Stimulated activated CD8-positive, alpha-beta memory T cell treated with anti-CD3 and anti-CD28 coated beads, Interleukin-4, amount 100 ng/mL, for 4 hours (primary cell): ENCODE data around the gene SPPL3.
"Not testable (repeated sequence)": the region's sequence is repeated elsewhere in the genome, so short reads cannot be mapped to it uniquely, and the experiment has no call there.

Experiments
- DNase-seq, 2 donors: peaks; one replicate each; pipeline ENCODE4 v3.0.0-alpha.2; 2020; ENCODE audit warnings: low read depth in 2 of 2, low spot score in 1 of 2

SPPL3 gene

GRCh38 chr12:120845696-120846095 lies 58.5 kb downstream of the SPPL3 start:
- no peak for DNase-seq

GRCh38 chr12:120844768-120845449 lies 59.2 kb downstream of the SPPL3 start:
- no peak for DNase-seq

- DNase-seq: no peak
Observed at GRCh38 chr12:120844297-120844696, 59.9 kb downstream of the SPPL3 start.

GRCh38 chr12:120843472-120843871 lies 60.7 kb downstream of the SPPL3 start:
- no peak for DNase-seq

- DNase-seq: no peak
Observed at GRCh38 chr12:120842595-120842994, 61.6 kb downstream of the SPPL3 start.

- DNase-seq: no peak
Observed at GRCh38 chr12:120841525-120841924, 62.6 kb downstream of the SPPL3 start.

- DNase-seq: no peak
Observed at GRCh38 chr12:120839503-120839902, 64.7 kb downstream of the SPPL3 start.

GRCh38 chr12:120838629-120839383 lies 65.4 kb downstream of the SPPL3 start:
- not testable (repeated sequence) for DNase-seq

- DNase-seq: no peak
Observed at GRCh38 chr12:120836114-120836684, 68.0 kb downstream of the SPPL3 start.

- no peak for DNase-seq
Observed at GRCh38 chr12:120835657-120836056, 68.5 kb downstream of the SPPL3 start.

GRCh38 chr12:120835304-120835612 lies 68.9 kb downstream of the SPPL3 start:
- DNase-seq: no peak

GRCh38 chr12:120834489-120835303 lies 69.5 kb downstream of the SPPL3 start:
- DNase-seq: no peak

GRCh38 chr12:120833849-120834248 lies 70.3 kb downstream of the SPPL3 start:
- no peak for DNase-seq

GRCh38 chr12:120832737-120833136 lies 71.4 kb downstream of the SPPL3 start:
- no peak for DNase-seq

- DNase-seq: no peak
Observed at GRCh38 chr12:120831648-120832267, 72.4 kb downstream of the SPPL3 start.

GRCh38 chr12:120830966-120831365 lies 73.2 kb downstream of the SPPL3 start:
- DNase-seq: no peak

- DNase-seq: no peak
Observed at GRCh38 chr12:120830052-120830940, 73.9 kb downstream of the SPPL3 start.

- DNase-seq: no peak
Observed at GRCh38 chr12:120826335-120826734, 77.8 kb downstream of the SPPL3 start.

- no peak for DNase-seq
Observed at GRCh38 chr12:120825337-120825736, 78.8 kb downstream of the SPPL3 start.

- no peak for DNase-seq
Observed at GRCh38 chr12:120822832-120823503, 81.2 kb downstream of the SPPL3 start.
